Brain pericyte (primary cell): ENCODE data around the gene DGKD.

ENCODE experiments used
- DNase-seq: peaks from one replicate; pipeline ENCODE4 v3.0.0-alpha.2; 2012; ENCODE audit warnings: low read depth, low spot score

Gene DGKD

GRCh38 chr2:233476651-233477547 is 122.6 kb downstream of the DGKD start:
- DNase-seq: no peak

DNA sequence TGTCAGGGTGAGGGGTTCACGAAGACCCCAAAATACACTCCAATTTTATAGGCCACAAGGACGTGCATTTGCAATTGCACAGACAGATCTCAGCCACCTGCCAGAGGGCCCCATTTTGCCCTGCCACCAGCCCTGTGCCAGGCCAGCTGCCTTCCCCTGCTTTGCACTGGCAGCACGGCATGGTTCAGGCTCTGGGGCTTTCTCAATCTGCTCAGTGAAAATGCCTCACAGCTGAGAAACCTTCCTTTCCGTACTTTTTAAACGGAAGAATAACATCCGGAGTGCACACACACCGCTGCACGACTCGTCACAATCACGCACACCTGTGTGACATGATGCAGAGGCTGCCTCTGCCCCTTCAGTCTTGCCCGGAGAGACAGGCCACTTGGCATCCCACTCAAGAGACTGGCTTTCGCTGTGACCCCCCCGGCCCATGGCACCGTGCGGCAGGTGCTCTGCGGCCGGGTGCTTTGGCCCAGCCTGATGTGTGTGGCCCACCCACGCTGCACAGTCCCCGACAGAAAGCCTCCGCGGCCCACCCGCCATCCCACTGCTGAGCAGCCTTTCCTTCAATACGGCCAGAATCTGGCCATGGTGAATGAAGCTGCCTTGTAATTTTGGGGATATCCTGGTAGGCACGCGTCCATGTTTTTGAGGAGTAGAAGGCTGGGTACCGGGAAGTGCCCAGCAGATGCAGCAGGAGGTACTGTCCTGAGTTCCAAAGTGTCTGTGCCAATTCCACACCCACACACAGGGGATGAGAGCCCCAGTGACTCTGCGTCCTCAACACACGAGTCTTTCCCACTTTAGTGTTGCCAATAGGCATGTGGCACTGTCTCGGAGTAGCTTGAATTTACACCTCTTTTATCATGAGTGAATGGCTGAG is 123.5 kb downstream of the DGKD start:
- no peak for DNase-seq

GRCh38 chr2:233479616-233480489 is 125.6 kb downstream of the DGKD start:
- DNase-seq: no peak

GRCh38 chr2:233480490-233481202 is 126.4 kb downstream of the DGKD start:
- no peak for DNase-seq

GRCh38 chr2:233481368-233482142 is 127.3 kb downstream of the DGKD start:
- DNase-seq: no peak

GRCh38 chr2:233482616-233483015 is 128.3 kb downstream of the DGKD start:
- no peak for DNase-seq

DNA sequence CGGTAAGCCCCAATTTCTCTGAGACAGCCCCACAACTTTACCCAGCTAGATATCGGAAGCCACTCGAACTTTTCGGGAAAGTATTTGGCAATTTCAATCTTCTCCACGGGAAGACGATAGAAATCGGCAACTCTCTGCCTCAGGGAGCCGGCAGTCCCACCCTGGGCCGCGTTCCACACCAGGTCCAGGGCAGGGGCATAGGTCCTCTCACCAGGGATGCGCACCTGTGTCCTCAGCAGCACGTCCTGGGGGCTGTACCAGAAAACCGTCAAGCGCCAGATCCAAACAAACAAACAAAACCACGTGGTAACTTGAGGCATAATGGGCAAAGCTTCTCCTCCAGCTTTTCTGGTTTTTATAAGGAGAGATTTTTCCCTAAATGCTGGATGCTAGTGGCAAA is 131.4 kb downstream of the DGKD start:
- DNase-seq: no peak

GRCh38 chr2:233486357-233486756 is 132.1 kb downstream of the DGKD start:
- DNase-seq: no peak

- DNase-seq: no peak
Measured at GRCh38 chr2:233486778-233487552, 132.7 kb downstream of the DGKD start.

DNA sequence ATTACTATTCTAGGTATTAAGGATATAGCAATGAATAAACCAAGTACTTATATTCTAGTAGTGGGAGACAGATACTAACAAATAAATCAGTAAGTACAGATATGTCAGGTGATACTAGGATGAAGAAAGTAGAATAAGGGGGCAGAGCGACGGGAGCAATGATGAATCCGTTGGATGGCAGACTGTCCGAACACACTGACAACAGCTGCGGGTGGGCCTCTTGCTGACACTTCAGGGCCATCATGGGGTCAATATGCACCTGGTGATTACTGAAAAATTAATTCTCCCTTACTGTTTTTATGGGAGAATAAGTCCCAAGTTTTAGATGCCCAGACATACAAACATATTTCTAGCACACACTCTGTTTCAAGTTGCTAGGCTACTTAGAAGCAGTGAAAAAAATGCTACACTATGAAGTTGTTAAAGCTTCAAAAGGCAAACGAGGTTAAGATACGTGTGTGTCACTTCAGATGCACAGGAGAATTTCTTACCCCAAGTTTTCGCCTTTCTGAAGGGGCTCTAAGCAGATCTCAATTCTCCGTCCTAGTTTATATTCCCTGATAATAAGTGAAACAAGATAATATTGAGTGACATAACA is 133.6 kb downstream of the DGKD start:
- DNase-seq: no peak

DNA sequence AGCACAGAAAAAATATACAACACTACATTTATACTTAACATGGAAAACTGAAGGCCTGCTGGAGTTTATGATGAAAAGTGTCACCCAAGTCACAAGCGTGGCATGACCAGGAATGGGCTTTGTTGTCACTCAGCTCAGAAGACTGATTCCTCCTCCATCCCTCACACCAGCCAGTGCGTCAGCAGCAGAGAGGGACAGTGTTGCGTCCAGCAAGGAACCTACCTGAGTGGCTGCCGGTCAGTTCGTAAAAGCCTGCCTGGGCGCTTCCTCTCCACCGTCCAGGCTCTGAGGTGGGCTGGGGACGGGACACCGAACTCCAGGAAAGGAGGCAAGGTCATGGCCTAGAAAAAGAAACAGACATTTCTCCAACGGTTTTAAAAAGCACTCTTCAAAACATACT is 134.8 kb downstream of the DGKD start:
- DNase-seq: no peak

- no peak for DNase-seq
Measured at GRCh38 chr2:233489666-233490065, 135.4 kb downstream of the DGKD start.

- no peak for DNase-seq
Measured at GRCh38 chr2:233490831-233491230, 136.5 kb downstream of the DGKD start.

GRCh38 chr2:233491326-233491725 is 137.0 kb downstream of the DGKD start:
- no peak for DNase-seq

GRCh38 chr2:233492078-233492477 is 137.8 kb downstream of the DGKD start:
- DNase-seq: no peak

DNA sequence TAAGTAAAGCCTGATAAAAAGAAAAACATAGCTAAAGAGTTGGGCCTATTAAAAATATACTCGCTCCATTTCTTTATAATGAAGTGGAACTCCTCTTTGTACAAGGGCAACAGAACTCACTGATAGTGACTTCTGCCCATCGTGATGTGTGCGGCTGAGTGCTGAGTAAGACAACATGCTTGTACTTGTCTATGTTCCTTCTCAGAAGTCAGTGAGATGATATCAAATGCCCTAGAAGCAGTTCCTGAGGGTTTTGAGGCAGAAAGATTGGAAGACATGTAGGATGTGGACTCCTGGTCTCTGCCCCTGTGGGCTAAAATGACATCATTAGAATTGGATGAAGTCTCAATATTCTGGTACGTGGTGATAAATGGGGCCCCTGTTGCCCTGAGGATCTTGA is 138.5 kb downstream of the DGKD start:
- no peak for DNase-seq

DNA sequence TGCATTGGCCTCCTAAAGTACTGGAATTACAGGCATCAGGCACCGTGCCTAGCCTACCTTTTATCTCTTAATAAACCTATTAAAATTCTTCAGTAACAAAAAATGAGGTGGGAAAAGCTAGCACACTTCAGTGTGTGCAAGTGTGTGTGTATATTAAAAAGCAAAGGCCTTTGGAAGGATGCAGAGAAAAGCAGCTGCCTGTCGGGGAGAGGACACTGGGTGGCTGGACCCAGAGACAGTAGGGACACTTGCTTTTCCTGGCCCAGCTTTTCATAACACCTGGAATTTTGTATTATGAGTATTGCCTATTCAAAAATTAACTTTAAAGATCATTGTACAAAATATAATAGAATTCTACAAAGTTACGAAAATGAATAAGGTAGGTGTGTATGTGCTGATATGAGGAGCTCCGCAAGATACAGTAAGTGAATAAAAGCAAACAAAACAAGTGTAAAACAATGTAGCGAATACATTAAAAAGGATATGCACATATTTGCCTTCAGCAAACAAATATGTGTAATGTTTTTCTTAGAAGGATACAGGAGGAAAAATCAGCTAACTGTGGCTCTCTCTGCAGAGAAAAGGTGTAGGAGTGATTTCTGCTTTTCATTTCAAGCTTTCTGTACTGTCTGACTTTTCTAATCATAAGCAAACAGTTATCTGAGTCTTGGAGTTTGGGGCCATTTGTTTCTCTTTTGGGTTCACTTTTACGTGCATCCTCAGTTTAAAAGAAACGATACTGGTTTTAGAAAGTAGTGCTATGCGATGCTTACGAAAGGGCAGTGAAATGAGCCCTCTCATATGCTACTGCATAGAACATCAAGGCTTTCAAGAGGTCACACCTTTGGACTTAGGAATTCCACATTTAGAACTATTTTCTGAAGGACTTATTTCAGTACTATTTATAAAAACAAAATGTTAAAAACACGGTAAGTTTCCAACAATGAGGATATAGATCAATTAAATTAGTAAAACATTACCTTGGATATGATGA is 141.5 kb downstream of the DGKD start:
- DNase-seq: no peak

- DNase-seq: no peak
Measured at GRCh38 chr2:233497692-233498091, 143.4 kb downstream of the DGKD start.
